Liver (tissue), 9 donors: ENCODE results near the gene ARNT2. TPM values are rescaled to one million over a fixed set of nuclear protein-coding genes. Genes with fewer than 3 reads are reported as not detected.

Experiments used
- DNase-seq: peaks from one replicate; pipeline ENCODE4 v3.0.0-alpha.2; 2017; ENCODE audit warnings: low spot score
- H3K27ac ChIP-seq, 2 donors: one replicate each; pipeline ENCODE4 v1.7.0; 2013; ENCODE audit warnings: inconsistent platforms in 2 of 2, low read length in 2 of 2, control low read depth in 1 of 2, low read depth in 1 of 2, mild to moderate bottlenecking in 1 of 2
- H3K27me3 ChIP-seq, 4 donors: one replicate each; pipeline versions ENCODE4 v1.6.1 to v1.7.0; 2013; ENCODE audit warnings: low read length in 3 of 4, inconsistent platforms in 1 of 4, mild to moderate bottlenecking in 1 of 4, moderate library complexity in 1 of 4; ENCODE audit not compliant: control insufficient read depth in 4 of 4, insufficient read depth in 4 of 4
- H3K36me3 ChIP-seq, 4 donors: one replicate each; pipeline versions ENCODE4 v1.6.1 to v1.7.0; 2013; ENCODE audit warnings: low read length in 3 of 4, mild to moderate bottlenecking in 3 of 4, low read depth in 1 of 4, moderate library complexity in 1 of 4; ENCODE audit not compliant: control insufficient read depth in 4 of 4, insufficient read depth in 3 of 4
- H3K4me1 ChIP-seq, 4 donors: one replicate each; pipeline versions ENCODE4 v1.6.1 to v1.7.0; 2013; ENCODE audit warnings: low read length in 3 of 4, mild to moderate bottlenecking in 3 of 4, moderate library complexity in 1 of 4; ENCODE audit not compliant: control insufficient read depth in 4 of 4, insufficient read depth in 4 of 4
- H3K4me3 ChIP-seq, 3 donors: one replicate each; pipeline versions ENCODE4 v1.6.1 to v1.7.0; 2013; ENCODE audit warnings: low read length in 3 of 3, control low read depth in 1 of 3, low read depth in 1 of 3, mild to moderate bottlenecking in 1 of 3
- H3K9ac ChIP-seq, 2 donors: one replicate each; pipeline ENCODE4 v1.7.0; 2013; ENCODE audit warnings: low read length in 2 of 2, mild to moderate bottlenecking in 2 of 2, moderate library complexity in 2 of 2, control low read depth in 1 of 2, low read depth in 1 of 2
- H3K9me3 ChIP-seq, 4 donors: one replicate each; pipeline versions ENCODE4 v1.6.1 to v1.7.0; 2013; ENCODE audit warnings: low read length in 3 of 4; ENCODE audit not compliant: control insufficient read depth in 4 of 4
- ATF3 ChIP-seq: IDR thresholded peaks from 2 replicates; pipeline ENCODE4 v1.6.1; 2016; ENCODE audit warnings: antibody characterized with exemption
- CTCF ChIP-seq: fragments of 150-350 bp; IDR thresholded peaks from 2 replicates; pipeline ENCODE4 v1.5.1; 2017; ENCODE audit warnings: improper control_type of control experiment, low read depth, low read length; ENCODE audit not compliant: missing input control
- EGR1 ChIP-seq, 2 donors: IDR thresholded peaks; 2 replicates each; pipeline ENCODE4 v1.6.1; 2016 to 2018; ENCODE audit warnings: antibody characterized with exemption in 2 of 2, low read depth in 2 of 2
- FOXA1 ChIP-seq: IDR thresholded peaks from 2 replicates; pipeline ENCODE4 v1.6.1; 2016; ENCODE audit warnings: antibody characterized with exemption
- FOXA2 ChIP-seq: IDR thresholded peaks from 2 replicates; pipeline ENCODE4 v1.6.1; 2016; ENCODE audit warnings: antibody characterized with exemption
- GABPA ChIP-seq, 2 donors: IDR thresholded peaks in 1 of 2; conservative IDR thresholded peaks in 1 of 2; 2 replicates each; pipeline ENCODE4 v1.6.1; 2016; ENCODE audit warnings: antibody characterized with exemption in 2 of 2, mild to moderate bottlenecking in 1 of 2, moderate library complexity in 1 of 2
- HNF4A ChIP-seq, 2 donors: conservative IDR thresholded peaks; 2 replicates each; pipeline ENCODE4 v1.6.1; 2016; ENCODE audit warnings: antibody characterized with exemption in 2 of 2, mild to moderate bottlenecking in 2 of 2
- HNF4G ChIP-seq: IDR thresholded peaks from 2 replicates; pipeline ENCODE4 v1.6.1; 2016; ENCODE audit warnings: antibody characterized with exemption
- JUND ChIP-seq, 2 donors: IDR thresholded peaks; 2 replicates each; pipeline ENCODE4 v1.6.1; 2016; ENCODE audit warnings: antibody characterized with exemption in 2 of 2
- MAX ChIP-seq: IDR thresholded peaks from 2 replicates; pipeline ENCODE4 v1.6.1; 2016; ENCODE audit warnings: antibody characterized with exemption
- NR2F2 ChIP-seq: IDR thresholded peaks from 2 replicates; pipeline ENCODE4 v1.6.1; 2016; ENCODE audit warnings: antibody characterized with exemption
- RAD21 ChIP-seq, 2 donors: IDR thresholded peaks; 2 replicates each; pipeline ENCODE4 v1.6.1; 2016; ENCODE audit warnings: antibody characterized with exemption in 2 of 2, mild to moderate bottlenecking in 2 of 2
- REST ChIP-seq: IDR thresholded peaks from 2 replicates; pipeline ENCODE4 v1.6.1; 2016; ENCODE audit warnings: antibody characterized with exemption, mild to moderate bottlenecking
- RXRA ChIP-seq, 2 donors: IDR thresholded peaks; 2 replicates each; pipeline ENCODE4 v1.6.1; 2017 to 2018; ENCODE audit warnings: antibody characterized with exemption in 2 of 2, mild to moderate bottlenecking in 1 of 2
- SP1 ChIP-seq: IDR thresholded peaks from 2 replicates; pipeline ENCODE4 v1.6.1; 2018; ENCODE audit warnings: antibody characterized with exemption, mild to moderate bottlenecking
- TAF1 ChIP-seq: conservative IDR thresholded peaks from 2 replicates; pipeline ENCODE4 v1.6.1; 2016; ENCODE audit warnings: antibody characterized with exemption, mild to moderate bottlenecking
- YY1 ChIP-seq: IDR thresholded peaks from 2 replicates; pipeline ENCODE4 v1.6.1; 2016; ENCODE audit warnings: antibody characterized with exemption, mild to moderate bottlenecking
- ZBTB33 ChIP-seq: IDR thresholded peaks from 2 replicates; pipeline ENCODE4 v1.6.1; 2016; ENCODE audit warnings: antibody characterized with exemption
- WGBS: extraction: QIAGEN DNeasy Blood & Tissue Kit; methylation state at CpG from one replicate; pipeline ENCODE4 v1.1.7; 2013; 5-methylcytosine and 5-hydroxymethylcytosine counted together
- polyA plus RNA-seq, 2 donors: library from polyadenylated mRNA; stranded (reverse) in 1 of 2; unstranded in 1 of 2; fragments of 200-250 nt in 1 of 2; fragments of >200 nt in 1 of 2; fragmentation: Nextera tagmentation in 1 of 2; extraction: Ambion mirVana in 1 of 2; gene quantifications; one replicate each; pipeline versions ENCODE4 v1.2.1 to v1.2.3, GENCODE V29; 2013 to 2015
- total RNA-seq, 2 donors: library from RNA; depleted of rRNA; stranded (reverse); fragments of >200 nt; gene quantifications; one replicate each; pipeline ENCODE4 v1.2.3, GENCODE V29; 2014
- donor health status: healthy.
- donor health status: healthy.
- donor health status: healthy.
- donor health status: healthy.
- donor health status: healthy.

The ARNT2 gene
- total and polyA plus RNA-seq, 4 donors = 0.17 to 0.92 (median 0.54) TPM

GRCh38 chr15:80375968-80376891 lies 28.0 kb upstream of the ARNT2 start:
- Histone ChIP-seq H3K9me3 (no peaks in the 10 kb centered on the region), H3K9ac (no peak overlapping the region), H3K4me3 (no peak overlapping the region), H3K27me3 (no peaks in the 10 kb centered on the region), H3K4me1 (no peaks in the 10 kb centered on the region), H3K27ac (no peak overlapping the region), H3K36me3 (no peaks in the 10 kb centered on the region)
- no peak for DNase-seq
- 81% methylated on average over 4 of the region's 4 CpGs for WGBS
- TF ChIP-seq GABPA (IDR thresholded peaks at IDR 0.05 in 1 of 2, conservative IDR thresholded peaks at IDR 0.05 in 1 of 2) (no peak), RXRA (IDR thresholded peaks at IDR 0.05) (no peak), HNF4A (conservative IDR thresholded peaks at IDR 0.05) (no peak), SP1 (no peak), RAD21 (IDR thresholded peaks at IDR 0.05) (no peak), FOXA2 (no peak), CTCF (no peak), ATF3 (no peak), MAX (no peak)

- 89% methylated on average over 4 of the region's 4 CpGs for WGBS
- TF ChIP-seq FOXA1 (no peak), NR2F2 (no peak), ATF3 (no peak), EGR1 (IDR thresholded peaks at IDR 0.05; ENCODE audit: low read depth in 2 of 2) (no peak), HNF4G (no peak), TAF1 (no peak), FOXA2 (no peak), HNF4A (conservative IDR thresholded peaks at IDR 0.05) (no peak), MAX (no peak), JUND (IDR thresholded peaks at IDR 0.05) (no peak), YY1 (no peak), RXRA (IDR thresholded peaks at IDR 0.05) (no peak), RAD21 (IDR thresholded peaks at IDR 0.05) (no peak), SP1 (no peak), ZBTB33 (no peak), CTCF (no peak), REST (no peak)
Measured at GRCh38 chr15:80379693-80380092, 24.5 kb upstream of the ARNT2 start.

More at GRCh38 chr15:80379693-80380092, 24.5 kb upstream of the ARNT2 start:
- Histone ChIP-seq H3K9me3 (no peaks in the 10 kb centered on the region), H3K27me3 (no peaks in the 10 kb centered on the region), H3K4me3 (no peak overlapping the region), H3K9ac (no peak overlapping the region), H3K4me1 (no peaks in the 10 kb centered on the region), H3K36me3 (no peaks in the 10 kb centered on the region), H3K27ac (no peak overlapping the region)
- DNase-seq = no peak
